Epithelial cell of esophagus (primary cell): ENCODE data around the gene PLXNA4.

Source experiments
- DNase-seq: peaks from one replicate; pipeline ENCODE4 v3.0.0; 2010; ENCODE audit warnings: low read depth
- H3K4me3 ChIP-seq: 2 replicates; pipeline ENCODE4 v1.5.1; 2011; ENCODE audit warnings: mild to moderate bottlenecking, low read length, control low read depth
- CTCF ChIP-seq: IDR thresholded peaks from 2 replicates; pipeline ENCODE4 v1.5.1; 2011; ENCODE audit warnings: low read depth, mild to moderate bottlenecking, low read length, control low read depth, inconsistent platforms; ENCODE audit not compliant: insufficient read depth; ENCODE audit errors: missing control alignments

PLXNA4 gene

GRCh38 chr7:132256721-132257212, 319.5 kb downstream of the PLXNA4 start:
- no peak overlapping the region for H3K4me3 ChIP-seq
- DNase-seq: no peak
- TF ChIP-seq CTCF: no peak

- peak; percentile 41 for DNase-seq
- no peak for TF ChIP-seq CTCF
- H3K4me3 ChIP-seq: no peak overlapping the region
Observed at GRCh38 chr7:132255898-132256297, 320.4 kb downstream of the PLXNA4 start.

- no peak overlapping the region for H3K4me3 ChIP-seq
- TF ChIP-seq CTCF: no peak
- DNase-seq: no peak
Observed at GRCh38 chr7:132255115-132255797, 321.0 kb downstream of the PLXNA4 start.

- no peak overlapping the region for H3K4me3 ChIP-seq
- DNase-seq: no peak
- TF ChIP-seq CTCF: no peak
Observed at GRCh38 chr7:132254455-132254854, 321.8 kb downstream of the PLXNA4 start.

GRCh38 chr7:132252793-132253100, 323.5 kb downstream of the PLXNA4 start:
- no peak overlapping the region for H3K4me3 ChIP-seq
- no peak for TF ChIP-seq CTCF
- DNase-seq: no peak

- DNase-seq: peak; percentile 27
- no peak overlapping the region for H3K4me3 ChIP-seq
- no peak for TF ChIP-seq CTCF
Observed at GRCh38 chr7:132251327-132251659, 325.0 kb downstream of the PLXNA4 start.
